Measurements from ENCODE around the gene GAB1. TPM values are rescaled to one million over a fixed set of nuclear protein-coding genes. Genes with fewer than 3 reads are reported as not detected.

Gene GAB1
- total RNA-seq, 1 experiment from 2014 or later, result 15.3 TPM

DNA sequence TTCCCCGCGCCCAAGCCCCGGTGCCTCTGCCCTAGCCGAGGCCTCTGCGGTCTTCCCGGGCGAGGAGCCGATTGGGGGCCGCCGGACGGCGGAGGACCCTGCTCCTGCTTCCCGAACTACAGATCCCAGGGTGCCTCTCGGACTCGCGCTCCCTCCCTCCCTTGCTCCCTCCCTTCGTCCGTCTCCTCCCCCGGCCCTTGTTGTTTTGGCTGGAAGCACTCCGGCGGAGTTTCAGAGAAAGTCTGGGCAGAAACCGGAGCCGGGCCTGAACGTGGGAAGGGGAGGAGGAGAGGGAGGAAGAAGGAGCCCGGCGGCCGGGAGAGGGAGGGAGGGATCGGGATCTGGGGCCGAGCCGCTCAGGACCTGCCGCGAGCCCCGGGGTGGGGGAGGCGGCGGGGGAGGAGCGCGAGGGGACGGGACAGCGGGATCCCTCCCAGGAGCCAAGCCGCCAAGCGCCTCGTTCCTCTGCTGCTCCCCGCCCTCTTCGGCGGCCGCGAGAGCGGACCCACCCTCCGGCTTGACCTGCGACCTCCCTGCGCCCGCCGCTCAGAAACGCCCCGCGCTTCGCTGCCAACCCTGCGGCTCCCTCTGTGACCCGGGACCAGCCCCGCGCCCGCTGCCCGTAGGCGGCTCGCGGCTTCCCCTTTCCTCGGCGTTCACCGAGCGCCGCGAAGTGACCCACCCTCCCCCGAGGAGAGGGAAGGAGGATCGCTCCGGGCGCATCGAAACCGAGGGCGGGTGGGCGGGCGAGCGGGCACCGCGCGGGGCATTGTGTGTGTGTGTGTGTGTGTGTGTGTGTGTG is 496 bp upstream of the GAB1 start:
- no peak overlapping the region for H2BK5ac ChIP-seq (ENCODE audit: insufficient read length, low read length)
- Mint-ChIP-seq H3K27ac (peak overlapping the region; percentile 95 to 99 (median 96)), H3K9me3 (no peaks in the 10 kb centered on the region; a peak in 1 of 5 replicates), H3K4me1 (peaks cover 10 to 17% of the 10 kb centered on the region in 2 experiments), H3K27me3 (ENCODE audit: low read depth) (peaks cover 7% of the 10 kb centered on the region), H3K36me3 (ENCODE audit: insufficient read depth in 1 of 3, low read depth in 3 of 3) (no peaks in the 10 kb centered on the region; a peak in 1 of 7 replicates), H3K4me3 (peak overlapping the region; percentile 90 to 99)
- H3K79me1 ChIP-seq (ENCODE audit: insufficient read depth, low read depth, low read length, poor library complexity, severe bottlenecking), result peaks cover 4% of the 10 kb centered on the region
- H4K91ac ChIP-seq (ENCODE audit: insufficient read length, low read depth, low read length), result no peak overlapping the region
- WGBS (ENCODE audit: extremely low coverage, insufficient read length, low lambda C conversion rate), result no CpG with 5 or more reads among the region's 85 CpGs
- no peak overlapping the region for H2BK15ac ChIP-seq (ENCODE audit: low read depth, low read length)
- peak; percentile 95 for DNase-seq
- H4K5ac ChIP-seq (ENCODE audit: insufficient read length, low read depth, low read length), result no peak overlapping the region
- TF ChIP-seq, protein P1, sequence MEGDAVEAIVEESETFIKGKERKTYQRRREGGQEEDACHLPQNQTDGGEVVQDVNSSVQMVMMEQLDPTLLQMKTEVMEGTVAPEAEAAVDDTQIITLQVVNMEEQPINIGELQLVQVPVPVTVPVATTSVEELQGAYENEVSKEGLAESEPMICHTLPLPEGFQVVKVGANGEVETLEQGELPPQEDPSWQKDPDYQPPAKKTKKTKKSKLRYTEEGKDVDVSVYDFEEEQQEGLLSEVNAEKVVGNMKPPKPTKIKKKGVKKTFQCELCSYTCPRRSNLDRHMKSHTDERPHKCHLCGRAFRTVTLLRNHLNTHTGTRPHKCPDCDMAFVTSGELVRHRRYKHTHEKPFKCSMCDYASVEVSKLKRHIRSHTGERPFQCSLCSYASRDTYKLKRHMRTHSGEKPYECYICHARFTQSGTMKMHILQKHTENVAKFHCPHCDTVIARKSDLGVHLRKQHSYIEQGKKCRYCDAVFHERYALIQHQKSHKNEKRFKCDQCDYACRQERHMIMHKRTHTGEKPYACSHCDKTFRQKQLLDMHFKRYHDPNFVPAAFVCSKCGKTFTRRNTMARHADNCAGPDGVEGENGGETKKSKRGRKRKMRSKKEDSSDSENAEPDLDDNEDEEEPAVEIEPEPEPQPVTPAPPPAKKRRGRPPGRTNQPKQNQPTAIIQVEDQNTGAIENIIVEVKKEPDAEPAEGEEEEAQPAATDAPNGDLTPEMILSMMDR (conservative IDR thresholded peaks at IDR 0.05), result no peak
- no peak overlapping the region for H2BK120ac ChIP-seq (ENCODE audit: low read depth, low read length, poor library complexity, severe bottlenecking)
- H3K23ac ChIP-seq (ENCODE audit: insufficient read length, low read depth, low read length), result no peak overlapping the region
- H2AFZ ChIP-seq (ENCODE audit: low read length), result no peak overlapping the region
- H3K9ac ChIP-seq (ENCODE audit: extremely low read depth, insufficient read length, low read length), result peak overlapping the region; percentile 64
- no peak overlapping the region for H3T11ph ChIP-seq (ENCODE audit: low read length)
- H3K27me3 ChIP-seq (ENCODE audit: insufficient read depth, low read length), result no peaks in the 10 kb centered on the region
- no peak overlapping the region for H2BK20ac ChIP-seq (ENCODE audit: low read depth, low read length, poor library complexity, severe bottlenecking)
- peaks cover 3% of the 10 kb centered on the region; the same call in 1 of the 2 replicates for H3K79me2 ChIP-seq (ENCODE audit: insufficient read depth, low read length)
- H3K9me3 ChIP-seq (ENCODE audit: control insufficient read depth, low read depth, low read length), result no peaks in the 10 kb centered on the region
- no peak overlapping the region for H2AK5ac ChIP-seq (ENCODE audit: insufficient read length, low read length)
- no peak overlapping the region for H3K27ac ChIP-seq (ENCODE audit: insufficient read length, low read depth, low read length)
- H3K14ac ChIP-seq (ENCODE audit: insufficient read depth, low read length), result peak overlapping the region; percentile 93
- no peak overlapping the region for H2BK12ac ChIP-seq (ENCODE audit: insufficient read length, low read depth, low read length)
- peak overlapping the region; percentile 94 for H3K18ac ChIP-seq (ENCODE audit: insufficient read length, low read depth, low read length)
- no peaks in the 10 kb centered on the region for H3K4me1 ChIP-seq (ENCODE audit: insufficient read depth, low read length)
- H3K23me2 ChIP-seq (ENCODE audit: insufficient read length, low read depth, low read length, poor library complexity, severe bottlenecking), result peaks cover 14% of the 10 kb centered on the region
- H3K4ac ChIP-seq (ENCODE audit: low read depth, low read length), result no peak overlapping the region
- no peaks in the 10 kb centered on the region for H4K20me1 ChIP-seq (ENCODE audit: control insufficient read depth, insufficient read depth, insufficient read length)
- H3K4me2 ChIP-seq (ENCODE audit: insufficient read depth, insufficient read length, low read length), result peak overlapping the region; percentile 97
- H4K8ac ChIP-seq (replicated peaks; ENCODE audit: insufficient read length, low read depth, low read length), result no peak overlapping the region
- no peak overlapping the region for H3K56ac ChIP-seq (ENCODE audit: insufficient read length, low read depth, low read length)
